Nephron (organoid): Measurements from ENCODE around the gene ARHGAP45.

Experiments used
- H3K27ac Mint-ChIP-seq, 3 experiments: 2 replicates each; pipeline ENCODE4 v1.8.0; 2020; ENCODE audit warnings: mixed read lengths in 3 of 3, mild to moderate bottlenecking in 2 of 3, moderate library complexity in 1 of 3
- H3K27me3 Mint-ChIP-seq: 2 replicates; pipeline ENCODE4 v1.8.0; 2021; ENCODE audit warnings: low read depth, mild to moderate bottlenecking, moderate library complexity, mixed read lengths
- H3K36me3 Mint-ChIP-seq: 2 replicates; pipeline ENCODE4 v1.8.0; 2020; ENCODE audit warnings: low read depth, mixed read lengths
- H3K4me1 Mint-ChIP-seq: 2 replicates; pipeline ENCODE4 v1.8.0; 2020; ENCODE audit warnings: mixed read lengths
- H3K4me3 Mint-ChIP-seq, 3 experiments: 2 replicates each; pipeline ENCODE4 v1.8.0; 2020; ENCODE audit warnings: mild to moderate bottlenecking in 3 of 3, mixed read lengths in 3 of 3, moderate library complexity in 2 of 3
- H3K9me3 Mint-ChIP-seq: 2 replicates; pipeline ENCODE4 v1.8.0; 2020; ENCODE audit warnings: mixed read lengths
- TF ChIP-seq, protein P1 (sequence below), 3 experiments: fragments of 200-600 bp; sonication (generic); IDR thresholded peaks; one replicate each; pipeline ENCODE4 v1.5.0; 2021; ENCODE audit warnings: antibody characterized with exemption in 3 of 3; ENCODE audit not compliant: unreplicated experiment in 3 of 3

Gene ARHGAP45

DNA sequence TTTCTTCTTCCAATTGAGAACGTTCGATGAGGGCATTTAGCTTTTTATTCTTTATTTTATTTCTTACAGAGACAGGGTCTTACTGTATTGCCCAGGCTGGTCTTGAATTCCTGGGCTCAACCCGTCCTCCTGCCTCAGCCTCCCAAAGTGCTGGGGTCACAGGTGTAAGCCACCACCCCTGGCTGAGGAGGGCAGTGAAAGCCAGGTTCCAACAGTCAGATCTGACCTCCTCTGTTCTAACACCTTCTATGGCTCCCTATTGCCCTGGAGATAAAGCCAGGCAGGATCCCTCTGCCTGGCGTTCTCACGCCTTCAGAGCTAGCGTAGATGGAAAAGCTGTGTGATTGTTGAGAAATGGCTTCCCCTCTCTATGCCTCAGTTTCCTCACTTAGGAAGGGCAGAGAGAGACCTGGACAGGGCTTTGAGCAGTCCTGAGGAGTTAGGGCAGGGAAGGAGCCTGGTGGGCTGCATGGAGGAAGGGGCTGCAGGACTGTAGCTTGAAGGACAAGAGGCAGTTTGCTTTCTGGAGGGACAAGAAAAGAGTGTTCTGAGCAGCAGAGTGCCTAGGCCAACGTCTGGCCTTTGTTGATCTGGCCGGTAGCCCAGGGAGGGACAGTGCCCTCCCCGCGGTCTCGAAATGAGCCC is 5.5 kb downstream of the ARHGAP45 start:
- Mint-ChIP-seq H3K36me3 (no peaks in the 10 kb centered on the region), H3K9me3 (no peaks in the 10 kb centered on the region), H3K4me3 (peak overlapping the region in 2 of 3 experiments; percentile 56 to 78), H3K4me1 (peaks cover 6% of the 10 kb centered on the region), H3K27ac (no peak overlapping the region), H3K27me3 (peaks cover 65% of the 10 kb centered on the region)
- TF ChIP-seq, protein P1, sequence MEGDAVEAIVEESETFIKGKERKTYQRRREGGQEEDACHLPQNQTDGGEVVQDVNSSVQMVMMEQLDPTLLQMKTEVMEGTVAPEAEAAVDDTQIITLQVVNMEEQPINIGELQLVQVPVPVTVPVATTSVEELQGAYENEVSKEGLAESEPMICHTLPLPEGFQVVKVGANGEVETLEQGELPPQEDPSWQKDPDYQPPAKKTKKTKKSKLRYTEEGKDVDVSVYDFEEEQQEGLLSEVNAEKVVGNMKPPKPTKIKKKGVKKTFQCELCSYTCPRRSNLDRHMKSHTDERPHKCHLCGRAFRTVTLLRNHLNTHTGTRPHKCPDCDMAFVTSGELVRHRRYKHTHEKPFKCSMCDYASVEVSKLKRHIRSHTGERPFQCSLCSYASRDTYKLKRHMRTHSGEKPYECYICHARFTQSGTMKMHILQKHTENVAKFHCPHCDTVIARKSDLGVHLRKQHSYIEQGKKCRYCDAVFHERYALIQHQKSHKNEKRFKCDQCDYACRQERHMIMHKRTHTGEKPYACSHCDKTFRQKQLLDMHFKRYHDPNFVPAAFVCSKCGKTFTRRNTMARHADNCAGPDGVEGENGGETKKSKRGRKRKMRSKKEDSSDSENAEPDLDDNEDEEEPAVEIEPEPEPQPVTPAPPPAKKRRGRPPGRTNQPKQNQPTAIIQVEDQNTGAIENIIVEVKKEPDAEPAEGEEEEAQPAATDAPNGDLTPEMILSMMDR (IDR thresholded peaks at IDR 0.05; ENCODE audit: unreplicated experiment in 3 of 3), result no peak

DNA sequence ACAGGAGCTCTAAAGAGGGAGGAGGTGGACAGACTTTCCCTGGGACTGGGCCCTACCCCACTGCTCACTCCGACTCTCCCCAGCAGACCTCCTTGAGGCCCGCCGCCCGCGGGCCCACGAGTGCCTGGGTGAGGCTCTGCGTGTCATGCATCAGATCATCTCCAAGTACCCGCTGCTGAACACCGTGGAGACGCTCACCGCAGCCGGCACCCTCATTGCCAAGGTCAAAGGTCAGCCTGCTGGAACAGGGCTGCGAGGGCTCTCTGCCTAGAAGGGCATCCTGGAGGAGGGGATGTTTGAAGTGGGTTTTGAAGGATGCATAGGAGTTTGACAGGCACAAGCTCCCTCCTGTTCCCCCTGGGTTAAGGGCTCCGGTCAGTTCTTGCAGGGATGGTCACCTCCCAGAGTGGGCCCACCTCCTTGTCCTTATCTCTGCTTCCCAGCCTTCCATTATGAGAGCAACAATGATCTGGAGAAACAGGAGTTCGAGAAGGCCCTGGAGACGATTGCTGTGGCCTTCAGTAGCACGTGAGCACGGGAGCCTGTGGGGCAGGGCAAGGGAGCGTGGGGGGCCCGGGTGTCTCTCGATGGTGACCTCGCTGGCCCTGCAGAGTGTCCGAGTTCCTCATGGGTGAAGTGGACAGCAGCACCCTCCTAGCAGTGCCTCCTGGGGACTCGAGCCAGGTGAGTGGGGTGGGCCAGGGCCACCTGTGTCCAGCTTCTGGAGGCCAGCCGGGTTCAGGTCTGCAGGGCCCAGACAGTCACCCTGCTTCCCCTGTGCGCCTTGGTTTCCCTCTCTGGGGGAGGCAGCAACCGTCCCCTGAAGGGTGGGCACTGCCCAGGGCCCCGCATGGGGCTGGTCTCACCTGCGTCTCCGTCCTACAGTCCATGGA is 6.3 kb downstream of the ARHGAP45 start:
- peaks cover 58% of the 10 kb centered on the region for H3K27me3 Mint-ChIP-seq
- TF ChIP-seq, protein P1 (IDR thresholded peaks at IDR 0.05; ENCODE audit: unreplicated experiment in 3 of 3), result no peak
- no peaks in the 10 kb centered on the region for H3K9me3 Mint-ChIP-seq
- no peaks in the 10 kb centered on the region for H3K36me3 Mint-ChIP-seq
- no peak overlapping the region for H3K27ac Mint-ChIP-seq
- H3K4me1 Mint-ChIP-seq, result peaks cover 6% of the 10 kb centered on the region
- no peak overlapping the region for H3K4me3 Mint-ChIP-seq

DNA sequence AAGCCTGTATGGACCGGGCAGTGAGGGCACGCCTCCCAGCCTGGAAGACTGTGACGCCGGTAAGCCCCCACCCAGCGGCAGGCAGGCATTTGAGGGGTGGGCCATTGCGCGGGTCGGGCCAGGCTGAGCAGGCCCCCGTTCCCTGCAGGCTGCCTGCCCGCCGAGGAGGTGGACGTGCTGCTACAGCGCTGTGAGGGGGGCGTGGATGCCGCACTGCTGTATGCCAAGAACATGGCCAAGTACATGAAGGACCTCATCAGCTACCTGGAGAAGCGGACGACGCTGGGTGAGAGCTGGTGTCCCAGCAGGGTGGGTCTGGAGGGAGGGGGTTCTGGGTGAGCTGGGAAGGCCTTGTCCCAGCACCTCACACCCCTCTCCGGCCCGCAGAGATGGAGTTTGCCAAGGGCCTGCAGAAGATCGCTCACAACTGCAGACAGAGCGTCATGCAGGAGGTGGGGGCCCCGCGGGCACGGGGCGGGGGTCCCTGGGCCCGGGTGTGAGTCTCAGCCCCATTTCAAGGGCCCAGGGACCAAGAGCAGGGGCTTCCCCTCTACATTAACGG is 7.1 kb downstream of the ARHGAP45 start:
- TF ChIP-seq, protein P1 (IDR thresholded peaks at IDR 0.05; ENCODE audit: unreplicated experiment in 3 of 3), result no peak
- H3K27me3 Mint-ChIP-seq, result peaks cover 50% of the 10 kb centered on the region
- peaks cover 6% of the 10 kb centered on the region for H3K4me1 Mint-ChIP-seq
- H3K9me3 Mint-ChIP-seq, result no peaks in the 10 kb centered on the region
- no peak overlapping the region for H3K27ac Mint-ChIP-seq
- no peak overlapping the region for H3K4me3 Mint-ChIP-seq
- no peaks in the 10 kb centered on the region for H3K36me3 Mint-ChIP-seq

DNA sequence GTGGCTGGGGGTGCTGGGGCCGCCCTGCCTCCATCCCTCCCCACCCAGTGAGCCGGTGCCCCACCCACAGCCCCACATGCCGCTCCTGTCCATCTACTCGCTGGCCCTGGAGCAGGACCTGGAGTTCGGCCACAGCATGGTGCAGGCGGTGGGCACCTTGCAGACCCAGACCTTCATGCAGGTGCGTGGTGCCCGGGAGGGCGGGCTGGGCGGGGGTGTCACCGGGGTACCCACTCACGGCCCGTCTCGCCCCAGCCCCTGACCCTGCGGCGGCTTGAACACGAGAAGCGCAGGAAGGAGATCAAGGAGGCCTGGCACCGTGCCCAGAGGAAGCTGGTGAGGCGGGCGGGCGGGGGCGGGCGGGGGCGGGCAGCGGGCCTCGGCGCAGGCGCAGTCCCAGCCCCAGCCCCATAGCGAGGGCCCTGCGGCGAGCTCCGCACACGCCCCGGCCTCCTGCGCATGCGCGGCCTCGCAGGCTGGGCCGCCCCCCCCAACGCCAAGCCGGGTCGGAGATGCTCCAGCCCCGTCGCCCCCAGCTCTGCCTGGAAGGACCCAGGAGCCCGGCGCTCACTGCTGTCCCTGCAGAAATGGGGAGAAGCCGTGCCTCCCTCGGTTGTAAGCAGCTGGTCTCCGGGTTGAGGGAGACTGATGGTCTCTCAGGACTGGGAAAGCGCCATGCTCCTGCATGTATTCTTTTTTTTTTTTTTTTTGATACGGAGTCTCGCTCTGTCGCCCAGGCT is 7.7 kb downstream of the ARHGAP45 start:
- peaks cover 6% of the 10 kb centered on the region for H3K4me1 Mint-ChIP-seq
- H3K27me3 Mint-ChIP-seq, result peaks cover 44% of the 10 kb centered on the region
- no peaks in the 10 kb centered on the region for H3K36me3 Mint-ChIP-seq
- no peak overlapping the region for H3K27ac Mint-ChIP-seq
- TF ChIP-seq, protein P1 (IDR thresholded peaks at IDR 0.05; ENCODE audit: unreplicated experiment in 3 of 3), result no peak
- H3K4me3 Mint-ChIP-seq, result no peak overlapping the region
- H3K9me3 Mint-ChIP-seq, result no peaks in the 10 kb centered on the region

DNA sequence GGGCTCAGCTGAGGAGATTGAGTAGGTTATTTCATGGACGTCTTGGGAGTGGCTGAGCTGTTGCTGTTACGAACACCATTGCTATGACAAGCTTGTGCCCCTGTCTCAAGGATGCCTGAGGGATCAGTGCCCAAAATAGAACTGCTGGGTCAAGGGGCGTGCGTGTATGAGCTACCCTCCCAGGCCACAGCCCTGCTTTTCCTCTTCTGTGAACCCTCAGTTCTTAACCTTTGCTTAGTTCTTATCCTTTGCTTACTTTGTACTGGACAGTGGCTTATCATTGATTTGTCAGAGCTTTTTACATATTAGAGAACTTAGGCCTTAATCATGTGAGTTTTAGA is 9.0 kb downstream of the ARHGAP45 start:
- Mint-ChIP-seq H3K27me3 (peaks cover 32% of the 10 kb centered on the region), H3K4me1 (peaks cover 6% of the 10 kb centered on the region), H3K9me3 (no peaks in the 10 kb centered on the region), H3K27ac (no peak overlapping the region), H3K4me3 (no peak overlapping the region), H3K36me3 (no peaks in the 10 kb centered on the region)
- TF ChIP-seq, protein P1 (IDR thresholded peaks at IDR 0.05; ENCODE audit: unreplicated experiment in 3 of 3), result no peak
